GM15510 (cell line): Measurements from ENCODE around the gene KCNC1.

Source experiments
- POLR2A ChIP-seq: IDR thresholded peaks from 3 replicates; pipeline ENCODE4 v1.6.1; 2011; ENCODE audit warnings: borderline replicate concordance; ENCODE audit not compliant: insufficient read length; ENCODE audit errors: extremely low read depth

KCNC1 gene

DNA sequence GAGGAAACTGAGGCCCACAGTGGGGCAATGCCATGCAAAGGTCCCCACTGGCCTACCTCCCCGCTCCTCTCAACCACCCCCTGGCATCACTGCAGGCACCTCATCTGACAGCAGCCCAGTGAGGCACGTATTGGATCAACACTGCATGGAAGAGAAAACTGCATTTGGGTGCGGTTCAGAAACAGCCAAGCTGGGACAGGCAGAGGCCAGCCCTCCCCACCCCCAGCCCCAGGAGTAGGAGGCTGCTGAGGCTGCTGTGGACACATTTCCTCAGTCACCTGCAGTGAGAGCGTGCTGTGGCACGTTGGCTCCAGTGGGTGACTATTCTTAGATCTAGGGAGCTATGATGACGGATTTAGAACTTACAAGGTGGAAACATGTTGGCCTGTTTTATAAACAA lies 63.7 kb downstream of the KCNC1 start:
- no peak for TF ChIP-seq POLR2A

DNA sequence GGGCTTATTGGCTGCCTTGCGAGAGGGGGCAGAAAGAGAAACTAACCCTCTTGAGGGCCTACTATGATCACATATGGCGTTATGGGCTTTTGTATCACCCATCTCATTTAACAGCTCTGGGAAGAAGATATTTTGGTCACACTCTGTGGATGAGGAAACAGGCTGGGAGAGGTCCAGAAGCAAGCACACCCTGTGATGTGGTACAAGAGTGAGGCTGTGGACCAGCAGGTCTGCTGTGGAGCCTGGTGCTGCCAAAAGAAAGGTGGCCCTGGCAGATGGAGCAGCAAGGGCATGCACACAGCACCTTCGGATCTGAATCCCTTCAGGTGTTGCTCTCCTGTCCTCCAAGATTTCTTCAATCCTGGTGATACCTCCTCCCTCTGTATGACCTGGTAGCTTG lies 64.1 kb downstream of the KCNC1 start:
- no peak for TF ChIP-seq POLR2A

DNA sequence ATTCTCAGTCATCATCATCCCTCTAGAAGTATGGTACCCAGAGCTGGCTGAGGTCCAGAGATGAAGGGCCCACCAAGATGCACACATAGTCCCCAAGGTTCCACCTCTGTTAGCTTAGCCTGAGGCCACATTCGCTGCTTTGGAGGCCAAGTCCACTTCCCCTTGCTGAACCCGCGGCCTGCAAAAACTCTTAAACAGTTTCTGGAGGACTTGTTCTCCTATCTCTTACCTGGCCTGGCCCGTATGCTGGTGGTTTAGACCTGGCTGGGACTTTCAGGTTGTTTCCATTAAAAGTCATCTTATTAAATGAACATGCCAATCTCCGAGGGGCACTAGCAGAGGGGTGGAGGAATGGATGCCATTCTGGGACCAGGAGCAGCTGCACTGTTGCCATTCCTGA lies 64.6 kb downstream of the KCNC1 start:
- no peak for TF ChIP-seq POLR2A

DNA sequence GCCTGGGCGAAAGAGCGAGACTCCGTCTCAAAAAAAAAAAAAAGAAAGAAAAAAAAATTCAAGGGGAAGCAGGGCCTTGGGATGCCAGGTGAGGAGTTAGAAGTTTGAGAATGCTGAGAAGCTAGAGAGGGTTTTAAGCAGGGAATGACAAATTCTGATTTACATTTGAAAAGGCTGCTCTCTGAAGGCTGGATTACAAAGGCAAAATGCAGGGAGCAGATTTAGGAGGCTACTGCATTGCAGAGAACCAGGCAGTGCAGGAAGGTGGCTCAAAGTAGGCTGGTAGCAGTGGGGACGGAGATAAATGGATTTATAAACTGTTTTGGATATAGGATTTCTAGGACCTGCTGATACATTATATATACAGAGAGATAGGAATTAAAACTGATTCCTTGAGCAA lies 66.6 kb downstream of the KCNC1 start:
- TF ChIP-seq POLR2A, result no peak

DNA sequence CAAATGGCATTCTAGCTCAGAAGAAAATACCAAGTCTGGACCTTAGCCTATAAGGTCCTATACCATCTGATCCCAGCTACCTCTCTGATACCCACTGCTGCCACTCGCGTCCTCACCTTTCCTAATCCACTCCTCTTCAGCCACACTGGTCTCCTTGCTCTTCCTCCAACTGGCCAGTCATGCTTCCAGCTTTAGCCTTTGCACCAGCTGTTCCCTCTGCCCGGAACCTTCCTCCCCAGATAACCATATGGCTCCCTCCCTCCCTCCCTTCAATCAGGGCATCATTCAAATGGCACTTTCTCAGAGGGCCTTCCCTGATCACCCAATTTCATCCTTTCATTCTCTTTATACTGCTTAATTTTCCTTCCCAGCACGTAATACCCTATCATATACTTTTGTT lies 67.9 kb downstream of the KCNC1 start:
- no peak for TF ChIP-seq POLR2A

DNA sequence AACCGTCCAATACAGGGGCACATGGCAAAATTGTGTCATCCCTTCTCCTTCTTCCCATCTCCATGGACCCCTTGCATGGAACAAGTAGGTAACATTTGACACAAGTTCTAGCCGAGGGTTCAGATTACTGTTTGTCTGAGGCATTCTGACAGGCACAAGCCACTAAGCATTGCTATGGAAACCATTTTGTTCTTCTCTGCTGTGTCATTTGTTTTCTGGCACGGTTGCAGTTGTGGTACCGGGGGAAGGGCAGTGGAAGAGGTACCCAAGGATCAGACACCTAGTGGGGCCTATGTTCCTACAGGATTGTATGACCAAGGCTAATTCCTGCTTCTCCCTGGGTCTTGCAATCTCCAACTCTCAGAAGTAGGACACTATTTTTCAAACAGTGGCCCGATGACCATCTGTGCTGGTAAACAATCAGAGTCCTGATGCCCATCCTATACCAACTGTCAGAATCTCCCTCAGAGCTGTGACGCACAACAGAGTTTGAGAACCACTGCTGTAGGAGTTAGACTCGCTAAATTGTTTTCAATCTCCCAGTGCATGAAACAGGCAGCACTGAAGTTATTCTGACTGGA lies 69.3 kb downstream of the KCNC1 start:
- no peak for TF ChIP-seq POLR2A

DNA sequence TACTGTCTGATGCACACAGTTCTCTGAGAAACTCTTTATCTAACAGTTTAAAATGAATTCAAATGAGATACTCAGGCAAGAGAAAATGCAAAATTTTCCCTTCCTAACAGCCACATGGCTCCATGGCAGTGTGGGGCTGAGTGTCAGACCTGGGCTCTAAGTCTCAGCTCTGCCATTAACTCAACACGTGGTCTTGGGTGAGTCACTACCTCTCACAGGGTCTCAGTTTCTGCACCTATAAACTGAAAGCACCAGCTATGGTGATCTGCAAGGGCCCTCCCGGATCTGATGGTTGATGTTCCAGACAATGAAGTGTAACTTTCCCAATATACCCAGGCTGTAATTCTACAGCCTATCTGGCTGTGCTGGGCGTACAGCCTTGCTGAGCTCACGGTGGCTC lies 70.5 kb downstream of the KCNC1 start:
- TF ChIP-seq POLR2A, result no peak

DNA sequence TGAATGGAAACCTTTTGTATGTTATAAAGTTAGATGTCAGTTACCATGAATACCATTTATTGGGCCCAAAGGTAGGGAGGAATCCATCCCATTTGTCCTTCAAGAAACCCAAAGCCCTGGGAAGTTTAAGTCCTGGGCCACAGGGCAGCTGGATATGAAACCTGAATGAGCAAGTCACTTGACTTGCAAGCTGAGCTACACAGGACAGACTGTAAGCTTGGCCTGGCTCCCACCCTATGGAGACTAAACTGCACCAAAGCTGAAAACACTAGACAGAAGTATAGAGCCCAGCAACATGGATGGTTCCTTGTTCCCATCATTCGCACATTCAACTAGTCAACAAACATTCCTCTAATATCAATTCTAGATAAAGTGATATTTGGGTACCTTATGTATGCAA lies 71.3 kb downstream of the KCNC1 start:
- TF ChIP-seq POLR2A, result no peak

DNA sequence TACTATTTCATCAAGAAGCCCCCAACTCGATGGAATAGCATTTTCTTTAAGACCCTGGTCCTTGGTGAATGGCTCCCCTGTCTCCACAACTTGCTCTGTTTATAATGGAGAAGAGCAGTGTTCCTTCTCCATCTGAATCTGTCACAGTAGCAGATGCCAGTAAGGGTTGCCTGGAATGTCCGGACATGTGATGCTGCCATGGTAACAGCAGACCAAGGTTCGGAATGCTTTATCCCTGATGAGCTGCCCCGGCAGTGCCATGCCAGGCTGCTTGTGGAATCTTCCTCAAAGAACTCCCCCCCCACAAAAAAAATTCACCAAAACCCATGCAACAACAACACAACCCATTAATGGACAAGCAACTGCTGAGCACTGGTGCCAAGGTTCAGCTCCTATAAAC lies 72.5 kb downstream of the KCNC1 start:
- TF ChIP-seq POLR2A, result no peak

DNA sequence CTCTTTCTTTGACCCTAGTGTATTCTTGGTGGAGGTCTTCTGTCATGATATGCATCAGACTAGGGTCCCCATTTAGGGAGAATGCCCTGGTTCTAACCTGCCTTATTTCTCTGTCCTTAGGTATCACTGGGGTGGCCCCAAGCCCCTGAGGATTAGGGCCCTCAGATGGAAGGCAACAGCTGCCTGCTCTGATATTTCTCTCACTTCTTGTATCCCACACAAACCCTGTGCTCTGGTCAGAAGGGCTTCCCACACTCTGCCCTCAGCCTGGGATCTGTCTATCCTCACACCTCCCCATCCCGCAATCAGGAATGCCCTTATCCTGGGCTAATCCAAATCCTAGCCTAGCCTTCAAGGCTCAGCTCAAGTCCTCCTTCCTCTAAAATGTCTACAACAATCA lies 75.5 kb downstream of the KCNC1 start:
- no peak for TF ChIP-seq POLR2A

DNA sequence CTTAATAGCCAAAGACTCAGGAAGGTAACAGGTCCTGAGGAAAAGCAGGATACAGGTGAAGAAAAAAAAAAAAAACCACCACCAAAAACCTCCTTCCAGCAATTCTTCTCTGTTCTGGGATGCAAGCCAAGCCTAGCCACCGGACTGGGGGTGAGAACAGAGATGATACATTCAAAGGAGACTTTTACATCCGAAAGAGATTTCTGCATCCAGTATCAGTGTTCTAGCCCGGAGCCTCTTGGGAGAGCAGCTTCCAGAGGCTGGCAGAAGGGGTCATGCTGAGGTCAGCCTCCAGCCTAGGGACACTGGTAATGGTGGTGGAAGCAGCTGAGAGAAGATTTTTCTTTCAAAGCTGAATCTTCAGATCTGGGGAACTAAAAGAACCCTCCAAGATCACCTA lies 76.2 kb downstream of the KCNC1 start:
- no peak for TF ChIP-seq POLR2A

DNA sequence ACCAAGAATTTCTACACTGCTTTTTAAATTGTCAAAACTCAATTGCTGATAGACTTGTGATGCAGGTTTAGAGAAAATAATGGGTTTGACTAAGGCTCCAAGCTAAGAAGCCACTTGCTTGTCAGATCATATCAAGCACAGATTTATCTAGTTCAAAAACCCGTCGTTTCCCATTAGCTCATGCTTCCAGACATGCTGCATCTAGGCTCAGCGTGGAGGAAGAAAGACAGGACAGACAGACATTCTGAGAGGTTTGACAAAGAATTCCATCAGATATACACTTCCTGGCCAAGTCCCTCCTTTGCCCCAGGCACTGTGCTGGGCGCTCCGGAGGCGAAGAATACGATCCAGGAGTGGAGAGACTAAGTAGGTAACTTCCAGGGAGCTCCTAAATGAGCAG lies 76.8 kb downstream of the KCNC1 start:
- TF ChIP-seq POLR2A, result no peak

DNA sequence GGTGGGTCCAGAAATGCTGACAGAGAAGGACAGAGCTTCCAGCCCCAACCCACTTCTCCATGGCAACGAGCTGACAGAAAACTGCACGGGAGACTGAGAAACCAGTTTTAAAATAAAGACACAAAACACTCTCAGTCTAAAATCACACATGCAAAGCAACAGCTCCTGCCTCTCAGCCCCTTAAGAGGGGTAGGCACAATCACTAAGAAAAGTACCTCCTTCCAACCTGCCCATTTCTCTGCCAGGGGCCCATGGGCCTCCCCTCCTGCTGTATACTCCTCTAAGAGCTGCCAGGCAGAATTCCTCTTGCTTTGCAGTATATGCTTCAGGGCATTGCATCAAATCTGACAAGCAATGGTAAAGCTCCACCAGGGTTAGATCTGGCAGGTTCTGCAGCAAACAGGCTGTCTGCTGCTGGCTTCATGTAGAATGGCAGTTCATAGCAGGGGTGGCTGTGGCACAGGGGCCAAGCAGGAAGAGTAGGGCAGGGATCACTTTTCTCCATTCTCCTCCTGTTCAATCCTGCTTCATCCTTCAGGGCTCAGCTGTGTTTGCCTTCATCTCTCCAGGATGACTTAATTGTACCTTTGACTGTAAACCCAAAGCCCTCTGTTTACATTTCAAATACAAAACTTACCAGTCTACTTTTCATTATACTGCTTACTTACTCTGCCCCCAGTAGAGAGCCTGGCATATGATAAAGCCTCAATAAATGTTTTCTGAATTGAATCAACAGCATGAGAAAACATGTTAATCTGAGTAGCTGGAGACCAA lies 77.7 kb downstream of the KCNC1 start:
- no peak for TF ChIP-seq POLR2A

DNA sequence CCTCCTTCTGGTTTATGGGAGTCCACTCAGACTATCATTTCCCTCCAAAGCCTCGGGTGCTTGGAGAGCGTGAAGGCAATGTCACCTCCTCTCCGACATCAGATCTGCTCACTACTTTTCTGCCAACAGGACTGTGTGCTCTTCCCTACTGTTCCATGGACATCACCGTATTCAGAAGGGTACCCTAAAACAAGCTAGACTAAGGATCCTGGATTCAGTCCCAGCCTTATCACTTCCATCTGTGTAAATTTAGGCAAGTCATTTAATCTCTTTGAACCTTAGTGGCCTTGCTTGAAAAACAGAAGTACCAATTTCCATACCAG lies 78.2 kb downstream of the KCNC1 start:
- no peak for TF ChIP-seq POLR2A

DNA sequence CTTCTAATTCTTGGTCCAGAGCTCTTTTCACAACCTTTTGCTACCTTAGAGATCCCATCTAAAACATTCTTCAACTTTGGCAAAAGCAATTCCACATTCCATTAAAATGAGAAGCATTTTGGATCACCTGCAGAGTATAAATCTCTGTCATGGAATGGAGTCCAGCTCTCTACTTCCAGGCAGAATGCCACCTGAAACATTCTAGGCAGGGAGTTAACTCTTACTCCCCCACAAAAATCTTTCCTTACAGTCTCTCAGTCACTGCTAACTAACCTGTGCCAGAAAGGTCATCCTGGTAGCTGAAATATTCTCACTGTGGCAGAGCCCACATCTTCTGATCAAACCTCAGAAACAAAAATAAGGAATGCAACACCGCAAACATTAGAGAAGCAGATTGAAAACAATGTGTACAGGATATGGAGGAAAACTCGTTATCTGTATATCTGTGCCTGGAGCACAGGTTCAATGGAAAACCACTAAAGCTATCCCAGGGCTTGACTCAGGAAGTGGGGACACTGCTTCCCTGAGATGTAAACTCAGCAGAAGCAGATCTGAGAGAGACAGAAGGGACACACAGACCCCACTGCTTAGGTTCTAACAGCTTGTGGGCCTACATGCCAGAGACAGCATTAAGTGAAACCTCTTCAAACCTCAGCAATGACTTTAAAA lies 78.9 kb downstream of the KCNC1 start:
- TF ChIP-seq POLR2A, result no peak

DNA sequence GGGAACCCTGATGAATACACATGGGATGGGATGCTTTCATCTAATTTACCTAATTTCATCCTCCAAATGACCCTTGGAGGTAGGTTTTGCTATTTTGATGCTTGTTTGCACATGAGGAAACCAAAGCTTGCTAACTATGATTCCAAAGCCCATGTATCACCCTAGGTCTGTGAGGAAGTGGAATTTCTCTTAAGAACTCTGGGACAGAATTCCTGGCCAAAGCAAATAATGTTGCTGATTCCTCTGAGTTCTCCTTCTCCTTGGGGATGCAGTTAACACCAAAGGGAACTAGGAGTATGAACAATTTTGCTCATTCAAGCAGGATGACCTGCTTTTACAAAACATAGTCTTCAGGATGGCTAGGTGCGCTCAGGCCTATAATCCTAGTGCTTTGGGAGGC lies 80.0 kb downstream of the KCNC1 start:
- TF ChIP-seq POLR2A, result no peak
